PC-9 (cell line): ENCODE measurements around the gene UVRAG. TPM values are rescaled to one million over a fixed set of nuclear protein-coding genes. Genes with fewer than 3 reads are reported as not detected.
"Not testable (repeated sequence)": the region's sequence is repeated elsewhere in the genome, so short reads cannot be mapped to it uniquely, and the experiment has no call there.

Experiments
- BruUV-seq: library from RNA; stranded (reverse); fragments of 400-500 nt; replicated peaks from 2 replicates; lab custom pipeline; 2021; lab: Mats Ljungman, UMichigan
- CTCF ChIA-PET: fragments of 300-600 bp; sonication (Branson Sonifier 250); formaldehyde crosslinking; loops from one replicate; lab custom pipeline; 2022; ENCODE audit warnings: antibody characterized with exemption; lab: Charles Lee
- POLR2A ChIA-PET: fragments of 300-600 bp; sonication (Branson Sonifier 250); formaldehyde crosslinking; loops from one replicate; lab custom pipeline; 2022; ENCODE audit warnings: antibody characterized with exemption; ENCODE audit not compliant: unreplicated experiment; lab: Charles Lee
- DNase-seq, 2 experiments: peaks; one replicate each; pipeline versions ENCODE4 v3.0.0 to v3.0.0-alpha.2; 2015 to 2022; ENCODE audit warnings: mixed read lengths in 1 of 2
- H2AFZ ChIP-seq: fragments of 200-600 bp; sonication (generic); 2 replicates; pipeline ENCODE4 v1.8.1; 2017; ENCODE audit warnings: antibody characterized with exemption
- H3F3A ChIP-seq: fragments of 200-600 bp; sonication (generic); 2 replicates; pipeline ENCODE4 v1.8.1; 2017; ENCODE audit warnings: antibody characterized with exemption, mild to moderate bottlenecking, low read depth; ENCODE audit not compliant: insufficient read depth
- H3K27ac ChIP-seq: fragments of 200-600 bp; sonication (generic); 2 replicates; pipeline ENCODE4 v1.6.1; 2016; ENCODE audit warnings: mixed run types
- H3K27me3 ChIP-seq: fragments of 200-600 bp; sonication (generic); 2 replicates; pipeline ENCODE4 v1.6.1; 2016; ENCODE audit warnings: low read depth, mixed run types; ENCODE audit not compliant: insufficient read depth
- H3K36me3 ChIP-seq: fragments of 200-600 bp; sonication (generic); 2 replicates; pipeline ENCODE4 v1.6.1; 2016; ENCODE audit warnings: low read depth, mixed run types
- H3K4me1 ChIP-seq: fragments of 200-600 bp; sonication (generic); replicated peaks from 2 replicates; pipeline ENCODE4 v1.6.1; 2016; ENCODE audit warnings: mixed run types; ENCODE audit not compliant: insufficient read depth
- H3K4me2 ChIP-seq: fragments of 200-600 bp; sonication (generic); 2 replicates; pipeline ENCODE4 v1.6.1; 2017; ENCODE audit warnings: mixed run types
- H3K4me3 ChIP-seq: fragments of 200-600 bp; sonication (generic); 2 replicates; pipeline ENCODE4 v1.6.1; 2016; ENCODE audit warnings: mixed run types
- H3K79me2 ChIP-seq: fragments of 200-600 bp; sonication (generic); 2 replicates; pipeline ENCODE4 v1.6.1; 2017; ENCODE audit warnings: low read depth, mixed run types
- H3K9me2 ChIP-seq: fragments of 200-600 bp; sonication (generic); 2 replicates; pipeline ENCODE4 v1.8.1; 2017; ENCODE audit warnings: mild to moderate bottlenecking; ENCODE audit not compliant: insufficient read depth
- H3K9me3 ChIP-seq: fragments of 200-600 bp; sonication (generic); 2 replicates; pipeline ENCODE4 v1.8.1; 2016; ENCODE audit warnings: low read depth; ENCODE audit not compliant: insufficient read depth
- H4K20me1 ChIP-seq: fragments of 200-600 bp; sonication (generic); 2 replicates; pipeline ENCODE4 v1.8.1; 2017; ENCODE audit not compliant: insufficient read depth
- CTCF ChIP-seq: fragments of 200-600 bp; sonication (generic); conservative IDR thresholded peaks from 2 replicates; pipeline ENCODE4 v1.6.1; 2017; ENCODE audit warnings: mixed run types, antibody characterized with exemption, mild to moderate bottlenecking, moderate library complexity
- EZH2 ChIP-seq: fragments of 200-600 bp; sonication (generic); IDR thresholded peaks from 2 replicates; pipeline ENCODE4 v1.8.0; 2017; ENCODE audit warnings: antibody characterized with exemption, low read depth
- intact Hi-C: fragments of 100-400 bp; cut with micrococcal nuclease; formaldehyde crosslinking; loops from one replicate; pipeline ENCODE4 v1.10.0; 2022; ENCODE audit not compliant: unreplicated experiment
- total RNA-seq: library from RNA; stranded (reverse); gene quantifications from 2 replicates; pipeline ENCODE4 v1.2.3, GENCODE V29; 2021

The UVRAG gene
- total RNA-seq, 1 experiment from 2014 or later, result 20.4 TPM

GRCh38 chr11:75966537-75967287, 151.7 kb downstream of the UVRAG start:
- no peaks in the 10 kb centered on the region for H3K79me2 ChIP-seq
- no peak overlapping the region for H3K27ac ChIP-seq
- H4K20me1 ChIP-seq, result no peaks in the 10 kb centered on the region
- H3K36me3 ChIP-seq, result no peaks in the 10 kb centered on the region
- H2AFZ ChIP-seq, result no peak overlapping the region
- no TSS peak for BruUV-seq
- no peaks in the 10 kb centered on the region for H3K27me3 ChIP-seq
- POLR2A ChIA-PET, result interaction anchor here (0.7 kb wide), 1 partner anchor 13 kb away, joined by 4 read pairs; no protein-coding TSS in a partner anchor
- H3K9me2 ChIP-seq, result no peaks in the 10 kb centered on the region
- no peaks in the 10 kb centered on the region; the same call in 1 of the 2 replicates for H3F3A ChIP-seq
- H3K9me3 ChIP-seq, result no peaks in the 10 kb centered on the region
- no peak for DNase-seq
- CTCF ChIA-PET, result no interaction called here
- intact Hi-C loops, result no loop called here
- TF ChIP-seq EZH2 (no peak), CTCF (no peak)
- no peak overlapping the region for H3K4me3 ChIP-seq
- peak overlapping the region; percentile 39 for H3K4me2 ChIP-seq
- peaks cover 12% of the 10 kb centered on the region for H3K4me1 ChIP-seq

GRCh38 chr11:75968021-75968625, 153.1 kb downstream of the UVRAG start:
- intact Hi-C loops, result no loop called here

GRCh38 chr11:75969626-75970308, 154.8 kb downstream of the UVRAG start:
- H3K9me2 ChIP-seq, result no peaks in the 10 kb centered on the region
- H4K20me1 ChIP-seq, result no peaks in the 10 kb centered on the region
- H3K4me3 ChIP-seq, result no peak overlapping the region
- POLR2A ChIA-PET, result no interaction called here
- no peaks in the 10 kb centered on the region for H3K27me3 ChIP-seq
- no peaks in the 10 kb centered on the region for H3F3A ChIP-seq
- H3K79me2 ChIP-seq, result no peaks in the 10 kb centered on the region
- H2AFZ ChIP-seq, result no peak overlapping the region
- H3K27ac ChIP-seq, result no peak overlapping the region
- BruUV-seq, result no TSS peak
- intact Hi-C loops, result no loop called here
- CTCF ChIA-PET, result no interaction called here
- TF ChIP-seq CTCF (no peak), EZH2 (no peak)
- peaks cover 9% of the 10 kb centered on the region for H3K9me3 ChIP-seq
- peaks cover 12% of the 10 kb centered on the region for H3K4me1 ChIP-seq
- no peaks in the 10 kb centered on the region for H3K36me3 ChIP-seq
- no peak for DNase-seq
- H3K4me2 ChIP-seq, result no peak overlapping the region

More at GRCh38 chr11:75968021-75968625, 153.1 kb downstream of the UVRAG start:
- Histone ChIP-seq H4K20me1 (no peaks in the 10 kb centered on the region), H2AFZ (no peak overlapping the region), H3K36me3 (no peaks in the 10 kb centered on the region), H3K79me2 (no peaks in the 10 kb centered on the region), H3K4me1 (peaks cover 12% of the 10 kb centered on the region), H3K27me3 (no peaks in the 10 kb centered on the region), H3K9me2 (no peaks in the 10 kb centered on the region), H3K9me3 (peaks cover under 1% of the 10 kb centered on the region), H3K27ac (no peak overlapping the region), H3K4me3 (no peak overlapping the region), H3F3A (no peaks in the 10 kb centered on the region; the same call in 1 of the 2 replicates), H3K4me2 (no peak overlapping the region)
- ChIA-PET CTCF (interaction anchor here (0.6 kb wide), 1 partner anchor 779 kb away, joined by 16 read pairs; no protein-coding TSS in a partner anchor), POLR2A (interaction anchor here (0.6 kb wide), 1 partner anchor 540 kb away, joined by 7 read pairs; no protein-coding TSS in a partner anchor)
- no TSS peak for BruUV-seq
- DNase-seq, result no peak
- TF ChIP-seq EZH2, result no peak

GRCh38 chr11:75973710-75974109, 158.7 kb downstream of the UVRAG start:
- BruUV-seq, DNase-seq, intact Hi-C loops: not testable (repeated sequence)

GRCh38 chr11:75979075-75979474, 164.1 kb downstream of the UVRAG start:
- H3K4me1 ChIP-seq, H3K4me3 ChIP-seq, H3F3A ChIP-seq, H3K9me2 ChIP-seq, H3K36me3 ChIP-seq, H3K9me3 ChIP-seq, H4K20me1 ChIP-seq, H3K27me3 ChIP-seq, intact Hi-C loops, H3K79me2 ChIP-seq, BruUV-seq, POLR2A ChIA-PET, H3K27ac ChIP-seq, H2AFZ ChIP-seq, H3K4me2 ChIP-seq, DNase-seq: not testable (repeated sequence)
- CTCF ChIA-PET, result interaction anchor here (0.6 kb wide), 1 partner anchor 28 kb away, joined by 4 read pairs; no protein-coding TSS in a partner anchor

More at GRCh38 chr11:75973710-75974109, 158.7 kb downstream of the UVRAG start:
- H3K27ac ChIP-seq, H3F3A ChIP-seq, H3K9me3 ChIP-seq, H3K9me2 ChIP-seq, H3K27me3 ChIP-seq, H4K20me1 ChIP-seq, H3K36me3 ChIP-seq, CTCF ChIA-PET, POLR2A ChIA-PET, H3K4me1 ChIP-seq, H3K4me2 ChIP-seq, H3K4me3 ChIP-seq, H3K79me2 ChIP-seq, H2AFZ ChIP-seq: not testable (repeated sequence)
